HG03135 (cell line): ENCODE data around the gene ELP4.

ENCODE experiments used
- ATAC-seq: cut with Tn5 transposase; IDR thresholded peaks from one replicate; pipeline ENCODE4 v1.9.1; 2021; ENCODE audit warnings: mild to moderate bottlenecking, moderate library complexity; ENCODE audit not compliant: unreplicated experiment

ELP4 gene

GRCh38 chr11:31768749-31769640 lies 259.4 kb downstream of the ELP4 start:
- ATAC-seq = no peak

GRCh38 chr11:31770011-31770700 lies 260.6 kb downstream of the ELP4 start:
- no peak for ATAC-seq

DNA sequence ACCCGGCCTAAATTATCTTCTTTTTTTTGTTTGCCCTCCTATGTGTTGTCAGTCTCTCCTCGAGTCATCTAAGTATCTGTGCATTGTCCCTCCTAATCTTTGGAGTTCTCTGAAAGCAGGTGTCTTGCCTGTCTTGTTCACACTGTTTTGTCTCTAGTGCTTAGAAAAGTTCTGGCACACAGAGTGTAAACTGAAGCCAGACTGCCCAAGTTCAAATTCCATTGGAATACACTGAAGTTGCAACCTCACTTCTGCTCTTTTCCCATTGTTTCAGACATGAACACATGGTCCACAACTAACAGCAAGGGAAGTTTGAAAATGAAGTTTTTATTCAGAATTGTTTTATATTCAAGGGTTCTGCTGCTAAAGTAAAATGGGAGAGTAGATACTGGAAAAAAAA lies 262.8 kb downstream of the ELP4 start:
- no peak for ATAC-seq

- no peak for ATAC-seq
Observed at GRCh38 chr11:31779374-31779791, 269.8 kb downstream of the ELP4 start.

DNA sequence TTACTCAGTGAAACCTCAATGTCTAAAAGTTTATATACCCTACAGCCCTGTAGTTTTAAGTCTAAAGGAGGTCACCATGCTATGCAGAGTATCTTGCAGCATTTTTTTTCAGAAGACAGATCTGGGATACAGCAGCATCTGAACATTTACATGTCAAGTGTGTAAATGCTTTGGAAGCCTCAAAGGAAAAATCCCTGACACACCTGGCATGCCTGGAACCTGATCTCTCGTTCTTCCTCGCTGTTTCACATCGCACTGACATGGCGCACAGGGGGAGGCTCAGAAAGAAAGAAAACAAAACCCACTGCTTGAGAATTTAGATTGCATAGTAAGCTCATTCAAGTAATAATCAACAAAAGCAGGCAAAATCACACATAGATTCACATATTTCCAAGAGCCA lies 270.5 kb downstream of the ELP4 start:
- ATAC-seq = no peak

DNA sequence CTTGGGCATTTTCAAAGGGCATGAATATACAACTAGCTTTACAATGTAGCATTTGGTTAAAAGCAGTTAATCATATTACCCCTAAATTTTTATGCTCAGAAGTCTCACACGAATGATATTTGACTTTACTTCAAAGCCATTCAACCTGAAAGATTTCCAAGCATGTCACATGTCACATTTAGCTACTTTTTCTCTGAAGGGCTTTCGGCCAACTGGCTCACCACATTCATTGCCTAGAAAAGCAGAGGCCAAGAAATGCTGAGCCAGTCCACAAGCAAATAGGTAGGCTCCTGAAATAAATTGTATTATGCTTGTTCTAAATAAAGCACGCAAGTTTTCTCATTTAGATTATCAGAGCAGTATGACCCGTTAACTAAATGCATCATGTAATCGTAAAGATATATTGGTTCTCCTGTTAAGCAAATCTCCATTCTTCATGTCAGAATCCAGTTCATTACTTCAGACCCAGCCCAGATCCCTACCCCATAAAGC lies 271.0 kb downstream of the ELP4 start:
- ATAC-seq = no peak

- no peak for ATAC-seq
Observed at GRCh38 chr11:31782257-31782656, 272.7 kb downstream of the ELP4 start.

- no peak for ATAC-seq
Observed at GRCh38 chr11:31783252-31783651, 273.7 kb downstream of the ELP4 start.

- ATAC-seq = no peak
Observed at GRCh38 chr11:31784611-31785010, 275.0 kb downstream of the ELP4 start.

- no peak for ATAC-seq
Observed at GRCh38 chr11:31786996-31787685, 277.6 kb downstream of the ELP4 start.

DNA sequence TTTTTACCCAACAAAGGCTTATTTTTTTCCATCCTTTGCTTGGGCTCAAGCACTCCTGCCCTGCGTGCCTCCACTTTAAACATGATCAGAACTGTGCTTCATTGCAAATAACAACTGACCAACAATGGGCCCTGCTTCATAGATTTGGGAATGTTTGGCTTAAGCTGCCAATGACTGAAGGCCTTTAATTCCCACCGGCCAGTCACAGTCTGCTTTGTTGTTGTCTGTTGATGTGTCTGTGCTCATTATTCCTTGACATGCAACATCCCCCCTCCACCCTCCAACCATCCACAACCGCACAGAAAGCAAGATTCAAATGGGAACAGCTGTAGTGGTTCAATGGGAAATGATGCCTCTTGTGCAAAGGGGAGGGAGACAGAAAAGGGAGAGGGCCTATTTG lies 278.5 kb downstream of the ELP4 start:
- no peak for ATAC-seq

- ATAC-seq = no peak
Observed at GRCh38 chr11:31790649-31791048, 281.1 kb downstream of the ELP4 start.

DNA sequence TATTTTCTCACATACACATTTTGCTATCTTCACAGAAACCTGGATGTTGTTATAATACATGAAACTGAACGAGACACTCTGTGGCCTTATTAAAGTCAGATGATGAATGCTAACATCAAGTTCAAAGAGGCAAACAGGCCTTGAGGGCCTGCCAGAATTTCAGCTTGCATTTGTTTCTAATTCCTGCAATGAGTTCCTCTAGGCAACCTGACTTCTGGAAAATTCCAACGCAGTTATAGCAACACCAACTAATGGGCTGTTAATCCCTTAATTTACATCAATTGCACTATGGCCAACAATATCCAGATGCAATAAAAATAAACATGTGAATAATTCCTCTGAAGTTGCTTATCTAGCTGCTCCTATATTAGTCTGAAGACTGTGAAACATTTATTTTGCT lies 282.5 kb downstream of the ELP4 start:
- no peak for ATAC-seq

GRCh38 chr11:31792456-31792855 lies 282.9 kb downstream of the ELP4 start:
- no peak for ATAC-seq

GRCh38 chr11:31793264-31793663 lies 283.7 kb downstream of the ELP4 start:
- no peak for ATAC-seq

DNA sequence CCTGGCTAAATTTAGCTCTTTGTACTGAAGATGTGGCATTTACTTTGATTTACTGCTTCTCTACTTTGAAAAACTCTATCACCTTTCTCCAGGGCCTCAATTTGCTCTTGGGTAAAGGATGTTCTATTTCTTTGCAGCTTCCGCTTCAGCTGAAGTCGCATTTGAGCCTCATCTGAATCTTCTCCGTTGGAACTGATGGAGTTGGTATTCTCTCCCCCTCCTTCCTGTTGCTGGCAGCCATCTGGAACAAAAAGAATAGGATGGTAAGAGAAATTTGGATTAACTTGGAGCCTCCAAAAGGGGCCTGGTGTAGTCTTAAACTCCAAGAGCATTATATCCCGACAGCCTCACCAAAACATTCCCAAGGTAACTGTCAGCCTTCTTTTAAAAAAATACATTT lies 285.0 kb downstream of the ELP4 start:
- no peak for ATAC-seq

GRCh38 chr11:31795706-31796498 lies 286.3 kb downstream of the ELP4 start:
- ATAC-seq = no peak

- no peak for ATAC-seq
Observed at GRCh38 chr11:31796499-31797189, 287.1 kb downstream of the ELP4 start.

GRCh38 chr11:31797190-31798056 lies 287.9 kb downstream of the ELP4 start:
- no peak for ATAC-seq
